Measurements from ENCODE around the gene FFAR1. TPM values are rescaled to one million over a fixed set of nuclear protein-coding genes. Genes with fewer than 3 reads are reported as not detected.

FFAR1 gene
- polyA plus RNA-seq, 1 donor from 2014 or later, result not detected

DNA sequence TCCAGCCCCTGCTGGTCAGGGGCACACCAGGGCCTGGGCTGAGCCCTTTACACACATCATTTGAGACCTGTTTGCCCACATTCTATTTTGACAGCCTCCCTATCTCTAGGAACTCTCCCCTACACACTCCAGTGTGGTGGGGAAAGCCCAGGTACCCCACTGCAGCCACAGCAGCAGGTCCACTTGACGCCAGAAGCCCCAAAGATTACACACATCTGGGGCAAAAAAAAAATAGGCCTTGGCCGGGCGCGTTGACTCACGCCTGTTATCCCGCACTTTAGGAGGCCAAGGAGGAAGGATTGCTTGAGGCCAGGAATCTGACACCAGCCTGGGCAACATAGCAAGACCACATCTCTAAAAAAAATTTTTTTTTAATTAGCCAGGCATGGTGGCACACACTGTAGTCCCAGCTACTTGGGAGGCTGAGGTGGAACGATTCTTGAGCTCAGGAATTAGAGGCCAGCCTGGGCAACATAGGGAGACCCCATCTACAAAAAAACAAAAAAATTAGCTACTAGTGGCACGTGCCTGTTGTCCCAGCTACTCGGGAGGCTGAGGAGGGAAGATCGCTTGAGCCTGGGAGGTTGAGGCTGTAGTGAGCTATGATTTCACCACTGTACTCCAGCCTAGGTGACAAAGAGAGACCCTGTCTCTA lies 36.8 kb upstream of the FFAR1 start:
- H3K27ac ChIP-seq (ENCODE audit: low read length), result no peak overlapping the region
- H3K9ac ChIP-seq (ENCODE audit: low read length), result no peak overlapping the region

DNA sequence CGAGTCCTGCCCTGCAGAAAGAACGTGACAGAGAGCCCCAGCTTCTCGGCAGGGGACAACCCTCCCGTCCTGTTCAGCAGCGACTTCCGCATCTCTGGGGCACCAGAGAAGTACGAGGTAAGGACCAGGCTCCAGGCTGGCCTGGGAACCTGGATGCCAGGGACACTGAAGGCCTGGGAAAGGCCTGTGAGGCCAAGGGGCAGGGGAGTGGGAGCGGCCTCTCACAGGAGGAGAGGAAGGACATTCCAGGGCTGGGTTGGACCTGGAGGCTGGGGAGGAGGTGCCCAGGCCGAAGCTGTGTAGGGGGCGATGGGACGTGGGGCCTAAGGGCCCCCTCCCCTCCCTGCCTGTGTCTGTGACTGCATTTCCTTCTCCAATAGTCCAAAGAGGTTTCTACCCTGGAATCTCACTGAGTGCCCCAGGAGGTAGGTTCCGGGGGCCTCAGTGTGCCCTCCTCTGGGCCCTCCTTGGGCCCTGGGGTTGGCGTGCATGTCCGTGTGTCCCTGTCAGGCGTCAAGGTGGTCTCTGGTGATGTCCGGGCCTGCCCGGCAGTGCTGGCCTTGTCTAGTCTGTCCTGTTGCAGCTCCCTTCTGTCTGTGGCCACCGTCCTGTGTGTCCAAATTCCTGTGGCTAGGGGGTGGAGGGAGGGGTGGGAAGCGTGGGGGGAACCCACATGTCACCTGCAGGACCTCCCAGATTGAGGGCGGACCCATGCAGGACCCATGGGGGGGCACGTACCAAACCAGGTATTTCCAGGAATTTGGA lies 35.6 kb upstream of the FFAR1 start:
- Histone ChIP-seq H3K9me2 (ENCODE audit: insufficient read depth, low read length) (no peaks in the 10 kb centered on the region), H3K4me3 (ENCODE audit: low read length) (no peak overlapping the region), H3F3A (ENCODE audit: insufficient read depth, low read length, poor library complexity, severe bottlenecking) (no peaks in the 10 kb centered on the region), H2AFZ (ENCODE audit: low read depth, low read length) (no peak overlapping the region), H3K36me3 (ENCODE audit: insufficient read depth, low read length) (no peaks in the 10 kb centered on the region), H3K4me2 (ENCODE audit: low read length) (no peak overlapping the region), H3K9me3 (ENCODE audit: low read length) (no peaks in the 10 kb centered on the region), H4K20me1 (ENCODE audit: insufficient read depth) (no peaks in the 10 kb centered on the region), H3K79me2 (replicated peaks; ENCODE audit: insufficient read depth, low read length) (no peaks in the 10 kb centered on the region), H3K9ac (ENCODE audit: low read length) (no peak overlapping the region), H3K27me3 (ENCODE audit: insufficient read depth, low read depth, low read length) (no peaks in the 10 kb centered on the region), H3K27ac (ENCODE audit: low read length) (no peak overlapping the region)
- TF ChIP-seq RAD21 (conservative IDR thresholded peaks at IDR 0.05) (no peak), MXI1 (conservative IDR thresholded peaks at IDR 0.05; ENCODE audit: poor library complexity, severe bottlenecking) (no peak), TAF1 (IDR thresholded peaks at IDR 0.05; ENCODE audit: low read depth) (no peak), SMC3 (conservative IDR thresholded peaks at IDR 0.05; ENCODE audit: poor library complexity) (no peak), POLR2AphosphoS5 (IDR thresholded peaks at IDR 0.05) (no peak), EZH2 (IDR thresholded peaks at IDR 0.05; ENCODE audit: borderline replicate concordance, insufficient read depth, low read length, poor library complexity, severe bottlenecking) (no peak)
- TF ChIP-seq, protein P1, sequence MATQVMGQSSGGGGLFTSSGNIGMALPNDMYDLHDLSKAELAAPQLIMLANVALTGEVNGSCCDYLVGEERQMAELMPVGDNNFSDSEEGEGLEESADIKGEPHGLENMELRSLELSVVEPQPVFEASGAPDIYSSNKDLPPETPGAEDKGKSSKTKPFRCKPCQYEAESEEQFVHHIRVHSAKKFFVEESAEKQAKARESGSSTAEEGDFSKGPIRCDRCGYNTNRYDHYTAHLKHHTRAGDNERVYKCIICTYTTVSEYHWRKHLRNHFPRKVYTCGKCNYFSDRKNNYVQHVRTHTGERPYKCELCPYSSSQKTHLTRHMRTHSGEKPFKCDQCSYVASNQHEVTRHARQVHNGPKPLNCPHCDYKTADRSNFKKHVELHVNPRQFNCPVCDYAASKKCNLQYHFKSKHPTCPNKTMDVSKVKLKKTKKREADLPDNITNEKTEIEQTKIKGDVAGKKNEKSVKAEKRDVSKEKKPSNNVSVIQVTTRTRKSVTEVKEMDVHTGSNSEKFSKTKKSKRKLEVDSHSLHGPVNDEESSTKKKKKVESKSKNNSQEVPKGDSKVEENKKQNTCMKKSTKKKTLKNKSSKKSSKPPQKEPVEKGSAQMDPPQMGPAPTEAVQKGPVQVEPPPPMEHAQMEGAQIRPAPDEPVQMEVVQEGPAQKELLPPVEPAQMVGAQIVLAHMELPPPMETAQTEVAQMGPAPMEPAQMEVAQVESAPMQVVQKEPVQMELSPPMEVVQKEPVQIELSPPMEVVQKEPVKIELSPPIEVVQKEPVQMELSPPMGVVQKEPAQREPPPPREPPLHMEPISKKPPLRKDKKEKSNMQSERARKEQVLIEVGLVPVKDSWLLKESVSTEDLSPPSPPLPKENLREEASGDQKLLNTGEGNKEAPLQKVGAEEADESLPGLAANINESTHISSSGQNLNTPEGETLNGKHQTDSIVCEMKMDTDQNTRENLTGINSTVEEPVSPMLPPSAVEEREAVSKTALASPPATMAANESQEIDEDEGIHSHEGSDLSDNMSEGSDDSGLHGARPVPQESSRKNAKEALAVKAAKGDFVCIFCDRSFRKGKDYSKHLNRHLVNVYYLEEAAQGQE (IDR thresholded peaks at IDR 0.05; ENCODE audit: borderline replicate concordance), result no peak
- TF ChIP-seq, protein P2, sequence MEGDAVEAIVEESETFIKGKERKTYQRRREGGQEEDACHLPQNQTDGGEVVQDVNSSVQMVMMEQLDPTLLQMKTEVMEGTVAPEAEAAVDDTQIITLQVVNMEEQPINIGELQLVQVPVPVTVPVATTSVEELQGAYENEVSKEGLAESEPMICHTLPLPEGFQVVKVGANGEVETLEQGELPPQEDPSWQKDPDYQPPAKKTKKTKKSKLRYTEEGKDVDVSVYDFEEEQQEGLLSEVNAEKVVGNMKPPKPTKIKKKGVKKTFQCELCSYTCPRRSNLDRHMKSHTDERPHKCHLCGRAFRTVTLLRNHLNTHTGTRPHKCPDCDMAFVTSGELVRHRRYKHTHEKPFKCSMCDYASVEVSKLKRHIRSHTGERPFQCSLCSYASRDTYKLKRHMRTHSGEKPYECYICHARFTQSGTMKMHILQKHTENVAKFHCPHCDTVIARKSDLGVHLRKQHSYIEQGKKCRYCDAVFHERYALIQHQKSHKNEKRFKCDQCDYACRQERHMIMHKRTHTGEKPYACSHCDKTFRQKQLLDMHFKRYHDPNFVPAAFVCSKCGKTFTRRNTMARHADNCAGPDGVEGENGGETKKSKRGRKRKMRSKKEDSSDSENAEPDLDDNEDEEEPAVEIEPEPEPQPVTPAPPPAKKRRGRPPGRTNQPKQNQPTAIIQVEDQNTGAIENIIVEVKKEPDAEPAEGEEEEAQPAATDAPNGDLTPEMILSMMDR (IDR thresholded peaks at IDR 0.05; ENCODE audit: poor library complexity, severe bottlenecking), result no peak

More for the DNA sequence above, 36.8 kb upstream of the FFAR1 start:
- Histone ChIP-seq H3K4me3 (ENCODE audit: low read length) (no peak overlapping the region), H3K9me3 (ENCODE audit: low read length) (no peaks in the 10 kb centered on the region), H3F3A (ENCODE audit: insufficient read depth, low read length, poor library complexity, severe bottlenecking) (no peaks in the 10 kb centered on the region), H2AFZ (ENCODE audit: low read depth, low read length) (no peak overlapping the region), H3K27me3 (ENCODE audit: insufficient read depth, low read depth, low read length) (no peaks in the 10 kb centered on the region), H3K36me3 (ENCODE audit: insufficient read depth, low read length) (no peaks in the 10 kb centered on the region), H4K20me1 (ENCODE audit: insufficient read depth) (no peaks in the 10 kb centered on the region), H3K4me2 (ENCODE audit: low read length) (no peak overlapping the region), H3K9me2 (ENCODE audit: insufficient read depth, low read length) (no peaks in the 10 kb centered on the region), H3K79me2 (replicated peaks; ENCODE audit: insufficient read depth, low read length) (no peaks in the 10 kb centered on the region)
- TF ChIP-seq, protein P1 (IDR thresholded peaks at IDR 0.05; ENCODE audit: borderline replicate concordance), result no peak
- TF ChIP-seq MXI1 (conservative IDR thresholded peaks at IDR 0.05; ENCODE audit: poor library complexity, severe bottlenecking) (no peak), SMC3 (conservative IDR thresholded peaks at IDR 0.05; ENCODE audit: poor library complexity) (no peak), TAF1 (IDR thresholded peaks at IDR 0.05; ENCODE audit: low read depth) (no peak), RAD21 (conservative IDR thresholded peaks at IDR 0.05) (no peak), EP300 (conservative IDR thresholded peaks at IDR 0.05; ENCODE audit: poor library complexity, severe bottlenecking) (no peak), EZH2 (IDR thresholded peaks at IDR 0.05; ENCODE audit: borderline replicate concordance, insufficient read depth, low read length, poor library complexity, severe bottlenecking) (no peak)
- TF ChIP-seq, protein P2 (IDR thresholded peaks at IDR 0.05; ENCODE audit: poor library complexity, severe bottlenecking), result no peak

All from neural cell (in vitro differentiated cells).